Endothelial cell of umbilical vein (primary cell): ENCODE results near the gene WBP2. TPM values are rescaled to one million over a fixed set of nuclear protein-coding genes. Genes with fewer than 3 reads are reported as not detected.

Source experiments
- BruUV-seq: library from RNA; stranded (reverse); fragments of 400-500 nt; replicated peaks from 2 replicates; lab custom pipeline; 2021; lab: Mats Ljungman, UMichigan
- CTCF ChIA-PET: fragments of 300-600, 350-600 bp; sonication (Branson Sonifier 250); formaldehyde crosslinking; loops from one replicate; lab custom pipeline; 2021; ENCODE audit warnings: antibody characterized with exemption, inconsistent platforms; lab: Charles Lee
- POLR2A ChIA-PET: fragments of 300-600, 350-600 bp; sonication (Branson Sonifier 250); formaldehyde crosslinking; loops from one replicate; lab custom pipeline; 2021; ENCODE audit warnings: antibody characterized with exemption, inconsistent platforms; lab: Charles Lee
- DNase-seq: peaks from one replicate; pipeline ENCODE4 v3.0.0-alpha.2; 2011; ENCODE audit warnings: low read depth, low spot score
- FAIRE-seq: peaks from 2 replicates; lab custom pipeline; 2011; peaks lifted over from hg19 to GRCh38; lab: Jason Lieb, UNC
- H2AFZ ChIP-seq: 2 replicates; pipeline ENCODE4 v1.6.0; 2012; ENCODE audit warnings: low read depth, low read length, control low read depth, inconsistent platforms
- H3K27ac ChIP-seq: 2 replicates; pipeline ENCODE4 v1.5.1; 2011; ENCODE audit warnings: low read depth, mild to moderate bottlenecking, control low read depth, low read length, moderate library complexity; ENCODE audit not compliant: insufficient read depth
- H3K27me3 ChIP-seq, 2 experiments: 2 replicates each; pipeline versions ENCODE4 v1.6.0 to v1.6.1; 2011; ENCODE audit warnings: low read length in 2 of 2, mixed read lengths in 1 of 2; ENCODE audit not compliant: control insufficient read depth in 2 of 2, insufficient read depth in 2 of 2
- H3K36me3 ChIP-seq, 2 experiments: 2 replicates in 1 of 2; 3 replicates in 1 of 2; pipeline ENCODE4 v1.5.1; 2011; ENCODE audit warnings: low read length in 2 of 2, mild to moderate bottlenecking in 1 of 2, moderate library complexity in 1 of 2; ENCODE audit not compliant: control insufficient read depth in 2 of 2, insufficient read depth in 2 of 2; ENCODE audit errors: extremely low read depth in 1 of 2
- H3K4me1 ChIP-seq: 3 replicates; pipeline ENCODE4 v1.5.1; 2011; ENCODE audit warnings: mild to moderate bottlenecking, low read length; ENCODE audit not compliant: control insufficient read depth, insufficient read depth; ENCODE audit errors: extremely low read depth
- H3K4me2 ChIP-seq: 2 replicates; pipeline ENCODE4 v1.6.1; 2011; ENCODE audit warnings: low read length, control low read depth, mixed read lengths; ENCODE audit not compliant: insufficient read depth
- H3K4me3 ChIP-seq, 3 experiments: fragments of 200-600 bp in 1 of 3; sonication (generic), shearing (Covaris generic) in 1 of 3; replicated peaks in 1 of 3; 2 replicates each; pipeline ENCODE4 v1.5.1; 2011 to 2016; ENCODE audit warnings: control low read depth in 3 of 3, low read length in 3 of 3, mild to moderate bottlenecking in 2 of 3, inconsistent platforms in 1 of 3, low read depth in 1 of 3, moderate library complexity in 1 of 3; ENCODE audit not compliant: insufficient read depth in 1 of 3
- H3K79me2 ChIP-seq: 2 replicates; pipeline ENCODE4 v1.6.0; 2012; ENCODE audit warnings: low read length, inconsistent platforms; ENCODE audit not compliant: control insufficient read depth, insufficient read depth
- H3K9ac ChIP-seq: replicated peaks from 2 replicates; pipeline ENCODE3; 2011; ENCODE audit warnings: low read length, control low read depth; ENCODE audit not compliant: insufficient read depth; ENCODE audit errors: extremely low read depth
- H3K9me1 ChIP-seq: replicated peaks from 3 replicates; pipeline ENCODE4 v1.6.0; 2011; ENCODE audit warnings: mild to moderate bottlenecking, low read length; ENCODE audit not compliant: control insufficient read depth, insufficient read depth; ENCODE audit errors: extremely low read depth
- H3K9me3 ChIP-seq: replicated peaks from 2 replicates; pipeline ENCODE4 v1.5.1; 2012; ENCODE audit warnings: low read length, inconsistent platforms; ENCODE audit not compliant: control insufficient read depth, insufficient read depth
- H4K20me1 ChIP-seq: replicated peaks from 2 replicates; pipeline ENCODE3; 2011; ENCODE audit warnings: mild to moderate bottlenecking, low read length; ENCODE audit not compliant: control insufficient read depth, insufficient read depth; ENCODE audit errors: extremely low read depth
- JUN ChIP-seq: IDR thresholded peaks from 2 replicates; pipeline ENCODE4 v1.6.1; 2011; ENCODE audit warnings: borderline replicate concordance, low read depth; ENCODE audit not compliant: insufficient read length, insufficient read depth
- dilution Hi-C: fragments of 300-500 bp; cut with MboI; formaldehyde crosslinking; loops from one replicate; pipeline ENCODE4 v1.15.0; 2019; ENCODE audit warnings: low sequenced_read_pairs; ENCODE audit not compliant: extremely low pct_ligation_motif_present
- intact Hi-C: fragments of 100-400 bp; cut with micrococcal nuclease; formaldehyde crosslinking; loops from one replicate; pipeline ENCODE4 v1.10.0; 2022
- polyA plus RNA-seq, 4 experiments: library from polyadenylated mRNA; depleted of rRNA in 3 of 4; stranded (reverse) in 3 of 4; unstranded in 1 of 4; fragments of >200 nt; gene quantifications; 2 replicates each; pipeline versions ENCODE4 v1.2.1 to v1.2.3, GENCODE V29; 2011 to 2012; ENCODE audit warnings: missing spikeins in 1 of 4
- total RNA-seq: library from RNA; stranded (reverse); gene quantifications from 2 replicates; pipeline ENCODE4 v1.2.3, GENCODE V29; 2021
- TF ChIP-seq, protein P1 (sequence below): IDR thresholded peaks from 2 replicates; pipeline ENCODE4 v1.6.1; 2011; ENCODE audit not compliant: insufficient read depth, insufficient read length
- TF ChIP-seq, protein P2 (sequence below), 2 donors: IDR thresholded peaks; 1 replicate in 1 of 2; 2 replicates in 1 of 2; pipeline ENCODE4 v1.5.1; 2011; ENCODE audit warnings: low read length in 2 of 2, mild to moderate bottlenecking in 2 of 2, moderate library complexity in 2 of 2, control low read depth in 1 of 2, inconsistent platforms in 1 of 2, low read depth in 1 of 2; ENCODE audit not compliant: insufficient read depth in 1 of 2; ENCODE audit errors: extremely low read depth in 1 of 2

WBP2 gene
- total and polyA plus RNA-seq, 2 donors (not counting 3 experiments of a cell fraction or from before 2014, with no cell fraction given) = 81.5 to 126 TPM

DNA sequence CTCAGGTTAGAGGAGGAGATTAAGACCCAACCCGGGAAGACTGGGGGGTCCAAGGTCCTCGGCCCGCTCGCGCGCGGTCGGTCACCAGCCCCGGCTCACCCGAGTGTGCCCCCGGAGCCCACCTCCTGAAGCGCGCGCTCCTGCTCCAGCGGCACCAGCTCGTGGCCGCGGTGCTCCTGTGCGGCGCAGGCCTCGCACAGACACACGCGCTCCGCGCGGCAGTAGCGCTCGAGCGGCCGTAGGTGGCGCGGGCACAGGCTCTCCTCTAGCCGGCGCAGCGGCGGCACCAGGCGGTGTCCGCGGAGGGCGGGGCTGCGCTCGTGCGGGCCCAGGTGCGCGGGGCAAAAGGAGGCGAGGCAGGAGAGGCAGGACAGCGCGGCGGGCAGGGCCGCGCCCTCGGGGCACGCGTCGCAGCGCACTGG, 22.6 kb upstream of the WBP2 start:
- dilution Hi-C loops (no loop called here), intact Hi-C loops (loop anchor here (1.0 to 2.0 kb wide), 7 partner anchors 19 to 98 kb away; partner anchors contain the start of genes MRPL38, TRIM65, UNC13D and UNK)
- H2AFZ ChIP-seq = peak overlapping the region; percentile 11
- peak overlapping the region; percentile 82 for H3K9ac ChIP-seq
- CTCF ChIA-PET = interaction anchor here (0.6 to 10.3 kb wide), 17 partner anchors 10 to 113 kb away, joined by 3 to 241 read pairs (median 5); partner anchors contain the start of genes GALK1, TRIM65, UNC13D and WBP2
- peaks cover 6% of the 10 kb centered on the region for H3K79me2 ChIP-seq
- peak overlapping the region; percentile 14 for H3K4me2 ChIP-seq
- H3K27ac ChIP-seq = peak overlapping the region; percentile 70
- H4K20me1 ChIP-seq = no peaks in the 10 kb centered on the region
- no peaks in the 10 kb centered on the region for H3K9me3 ChIP-seq
- peak; percentile 74 for DNase-seq
- no peaks in the 10 kb centered on the region for H3K27me3 ChIP-seq
- no peaks in the 10 kb centered on the region for H3K9me1 ChIP-seq
- peaks cover 3 to 18% of the 10 kb centered on the region in 2 experiments for H3K36me3 ChIP-seq
- POLR2A ChIA-PET = interaction anchor here (0.7 to 3.0 kb wide), 2 partner anchors 14 to 19 kb away, joined by 3 to 17 read pairs; no protein-coding TSS in a partner anchor
- no TSS peak for BruUV-seq
- peaks cover 34% of the 10 kb centered on the region for H3K4me1 ChIP-seq
- peak overlapping the region; percentile 1 to 67 (median 66) for H3K4me3 ChIP-seq
- FAIRE-seq = peak; percentile 42
- TF ChIP-seq, protein P1, sequence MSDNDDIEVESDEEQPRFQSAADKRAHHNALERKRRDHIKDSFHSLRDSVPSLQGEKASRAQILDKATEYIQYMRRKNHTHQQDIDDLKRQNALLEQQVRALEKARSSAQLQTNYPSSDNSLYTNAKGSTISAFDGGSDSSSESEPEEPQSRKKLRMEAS = peak; percentile 45
- TF ChIP-seq, protein P2, sequence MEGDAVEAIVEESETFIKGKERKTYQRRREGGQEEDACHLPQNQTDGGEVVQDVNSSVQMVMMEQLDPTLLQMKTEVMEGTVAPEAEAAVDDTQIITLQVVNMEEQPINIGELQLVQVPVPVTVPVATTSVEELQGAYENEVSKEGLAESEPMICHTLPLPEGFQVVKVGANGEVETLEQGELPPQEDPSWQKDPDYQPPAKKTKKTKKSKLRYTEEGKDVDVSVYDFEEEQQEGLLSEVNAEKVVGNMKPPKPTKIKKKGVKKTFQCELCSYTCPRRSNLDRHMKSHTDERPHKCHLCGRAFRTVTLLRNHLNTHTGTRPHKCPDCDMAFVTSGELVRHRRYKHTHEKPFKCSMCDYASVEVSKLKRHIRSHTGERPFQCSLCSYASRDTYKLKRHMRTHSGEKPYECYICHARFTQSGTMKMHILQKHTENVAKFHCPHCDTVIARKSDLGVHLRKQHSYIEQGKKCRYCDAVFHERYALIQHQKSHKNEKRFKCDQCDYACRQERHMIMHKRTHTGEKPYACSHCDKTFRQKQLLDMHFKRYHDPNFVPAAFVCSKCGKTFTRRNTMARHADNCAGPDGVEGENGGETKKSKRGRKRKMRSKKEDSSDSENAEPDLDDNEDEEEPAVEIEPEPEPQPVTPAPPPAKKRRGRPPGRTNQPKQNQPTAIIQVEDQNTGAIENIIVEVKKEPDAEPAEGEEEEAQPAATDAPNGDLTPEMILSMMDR (IDR thresholded peaks at IDR 0.05; ENCODE audit: extremely low read depth in 1 of 2, insufficient read depth in 1 of 2, low read depth in 1 of 2, low read length in 2 of 2) = peak; percentile 33 to 66
- no peak for TF ChIP-seq JUN
